CD4-positive, alpha-beta T cell (primary cell): Measurements from ENCODE around the gene SECTM1. TPM values are rescaled to one million over a fixed set of nuclear protein-coding genes. Genes with fewer than 3 reads are reported as not detected.
A peak's percentile ranks its signal among the peaks of the same experiment; 100 is the strongest.

Experiments used
- ATAC-seq: fragments of 200-7000 bp; cut with Tn5 transposase; one replicate; pipeline ENCODE4 v1.10.0; 2022; ENCODE audit warnings: mild to moderate bottlenecking; ENCODE audit not compliant: poor library complexity
- CTCF ChIA-PET: fragments of 350-600 bp; sonication (Branson Sonifier 250); formaldehyde crosslinking; loops from one replicate; lab custom pipeline; 2021; ENCODE audit warnings: antibody characterized with exemption, inconsistent platforms; lab: Charles Lee
- POLR2A ChIA-PET: fragments of 350-600 bp; sonication (Branson Sonifier 250); formaldehyde crosslinking; loops from one replicate; lab custom pipeline; 2021; ENCODE audit warnings: antibody characterized with exemption, inconsistent platforms; lab: Charles Lee
- DNase-seq, 14 experiments: peaks; one replicate each; pipeline ENCODE4 v3.0.0-alpha.2; 2013 to 2020; ENCODE audit warnings: mixed read lengths in 2 of 14
- H3K27ac ChIP-seq, 2 donors: one replicate each; pipeline versions ENCODE4 v1.5.1 to v1.7.0; 2013; ENCODE audit warnings: low read length in 2 of 2, low read depth in 1 of 2, mild to moderate bottlenecking in 1 of 2
- H3K27me3 ChIP-seq, 2 experiments: 1 replicate in 1 of 2; 2 replicates in 1 of 2; pipeline versions ENCODE4 v1.6.1 to v1.7.0; 2013; ENCODE audit warnings: low read length in 2 of 2, control low read depth in 1 of 2, mild to moderate bottlenecking in 1 of 2, moderate library complexity in 1 of 2; ENCODE audit not compliant: insufficient read depth in 2 of 2, control insufficient read depth in 1 of 2
- H3K36me3 ChIP-seq: one replicate; pipeline ENCODE4 v1.6.1; 2013; ENCODE audit warnings: low read length, control low read depth; ENCODE audit not compliant: insufficient read depth
- H3K4me1 ChIP-seq: one replicate; pipeline ENCODE4 v1.6.1; 2013; ENCODE audit warnings: low read length, control low read depth; ENCODE audit not compliant: insufficient read depth
- H3K4me3 ChIP-seq: one replicate; pipeline ENCODE4 v1.5.1; 2013; ENCODE audit warnings: mild to moderate bottlenecking, low read length, moderate library complexity
- H3K9me3 ChIP-seq, 2 experiments: 1 replicate in 1 of 2; 2 replicates in 1 of 2; pipeline versions ENCODE4 v1.6.1 to v1.7.0; 2013; ENCODE audit warnings: low read length in 2 of 2, mild to moderate bottlenecking in 2 of 2, control low read depth in 1 of 2, moderate library complexity in 1 of 2; ENCODE audit not compliant: control insufficient read depth in 1 of 2, insufficient read depth in 1 of 2
- H3K27ac Mint-ChIP-seq: one replicate; pipeline ENCODE4 v1.8.0; 2020; ENCODE audit warnings: mixed read lengths
- H3K27me3 Mint-ChIP-seq: one replicate; pipeline ENCODE4 v1.8.0; 2021; ENCODE audit warnings: mixed read lengths
- H3K36me3 Mint-ChIP-seq: one replicate; pipeline ENCODE4 v1.8.0; 2021; ENCODE audit warnings: low read depth, mixed read lengths
- H3K4me1 Mint-ChIP-seq: one replicate; pipeline ENCODE4 v1.8.0; 2021; ENCODE audit warnings: low read depth, mixed read lengths
- H3K4me3 Mint-ChIP-seq: one replicate; pipeline ENCODE4 v1.8.0; 2020; ENCODE audit warnings: mild to moderate bottlenecking, mixed read lengths
- H3K9me3 Mint-ChIP-seq: one replicate; pipeline ENCODE4 v1.8.0; 2020; ENCODE audit warnings: mixed read lengths
- CTCF ChIP-seq: fragments of 200-600 bp; IDR thresholded peaks from one replicate; pipeline ENCODE4 v1.8.0; 2022; ENCODE audit warnings: antibody characterized with exemption, mild to moderate bottlenecking
- intact Hi-C, 2 experiments: fragments of 100-400 bp; cut with DNase I in 1 of 2; cut with micrococcal nuclease in 1 of 2; formaldehyde crosslinking; loops; one replicate each; pipeline versions ENCODE4 v1.15.1 to v1.9.0; 2023 to 2025; cut with DNase I, micrococcal nuclease
- total RNA-seq, 174 experiments: library from RNA in 2 of 174; stranded (reverse) in 2 of 174; gene quantifications; one replicate each; pipeline ENCODE4 v1.2.3 and lab custom pipeline; 2021 to 2026

Gene SECTM1
- total RNA-seq, 2 experiments from 2014 or later: 2.1 to 3.1 TPM

GRCh38 chr17:82354804-82355308, 21.3 kb upstream of the SECTM1 start:
- TF ChIP-seq CTCF: no peak
- Histone ChIP-seq H3K27me3 (peaks cover 7 to 8% of the 10 kb centered on the region in 2 experiments), H3K4me3 (no peak overlapping the region), H3K9me3 (no peaks in the 10 kb centered on the region), H3K36me3 (no peaks in the 10 kb centered on the region), H3K27ac (no peak overlapping the region), H3K4me1 (peaks cover 17% of the 10 kb centered on the region)
- Mint-ChIP-seq H3K9me3 (no peaks in the 10 kb centered on the region), H3K4me3 (no peak overlapping the region), H3K27me3 (peaks cover 12% of the 10 kb centered on the region), H3K27ac (no peak overlapping the region), H3K4me1 (peaks cover 6% of the 10 kb centered on the region), H3K36me3 (no peaks in the 10 kb centered on the region)
- DNase-seq (no peak), ATAC-seq (no peak)
- ChIA-PET POLR2A (no interaction called here), CTCF (no interaction called here)
- intact Hi-C loops: no loop called here

GRCh38 chr17:82353484-82353883, 19.9 kb upstream of the SECTM1 start:
- no peak for DNase-seq
- peaks cover 8% of the 10 kb centered on the region for H3K27me3 Mint-ChIP-seq

GRCh38 chr17:82351713-82352488, 18.3 kb upstream of the SECTM1 start:
- Mint-ChIP-seq H3K4me3 (no peak overlapping the region), H3K36me3 (no peaks in the 10 kb centered on the region), H3K27me3 (peaks cover 5% of the 10 kb centered on the region), H3K9me3 (no peaks in the 10 kb centered on the region), H3K4me1 (no peaks in the 10 kb centered on the region), H3K27ac (no peak overlapping the region)
- no peaks in the 10 kb centered on the region for H3K36me3 ChIP-seq
- intact Hi-C loops: loop anchor here (1.0 to 2.0 kb wide), 5 partner anchors 62 to 423 kb away; no protein-coding TSS in a partner anchor
- CTCF ChIA-PET: no interaction called here
- TF ChIP-seq CTCF: peak; percentile 84
- H3K9me3 ChIP-seq: no peaks in the 10 kb centered on the region
- POLR2A ChIA-PET: interaction anchor here (1.1 kb wide), 1 partner anchor 19 kb away, joined by 3 read pairs; no protein-coding TSS in a partner anchor
- peaks cover 0 to 4% of the 10 kb centered on the region in 2 experiments for H3K27me3 ChIP-seq
- H3K4me3 ChIP-seq: no peak overlapping the region
- peak; percentile 92 for ATAC-seq
- H3K27ac ChIP-seq: no peak overlapping the region
- H3K4me1 ChIP-seq: peaks cover 13% of the 10 kb centered on the region
- peak; percentile 68 to 93 (median 78) for DNase-seq

More at GRCh38 chr17:82353484-82353883, 19.9 kb upstream of the SECTM1 start:
- Mint-ChIP-seq H3K4me1 (peaks cover 4% of the 10 kb centered on the region), H3K27ac (no peak overlapping the region), H3K9me3 (no peaks in the 10 kb centered on the region), H3K36me3 (no peaks in the 10 kb centered on the region), H3K4me3 (no peak overlapping the region)
- TF ChIP-seq CTCF: no peak
- Histone ChIP-seq H3K4me1 (peaks cover 11% of the 10 kb centered on the region), H3K27me3 (peaks cover 3 to 4% of the 10 kb centered on the region in 2 experiments), H3K36me3 (no peaks in the 10 kb centered on the region), H3K27ac (no peak overlapping the region), H3K4me3 (no peak overlapping the region), H3K9me3 (no peaks in the 10 kb centered on the region)
- ATAC-seq: no peak
- intact Hi-C loops: loop anchor here in 1 of 2 experiments (2.0 kb wide), 2 partner anchors 143 to 421 kb away; no protein-coding TSS in a partner anchor
- CTCF ChIA-PET: no interaction called here
- POLR2A ChIA-PET: no interaction called here
